Skin of body (tissue), 2 donors: ENCODE data around the gene PSG6. TPM values are rescaled to one million over a fixed set of nuclear protein-coding genes. Genes with fewer than 3 reads are reported as not detected.
"Not testable (repeated sequence)": the region's sequence is repeated elsewhere in the genome, so short reads cannot be mapped to it uniquely, and the experiment has no call there.

Experiments
- DNase-seq: peaks from one replicate; lab custom pipeline; 2025; lab: John Stamatoyannopoulos, UW
- total RNA-seq: library from RNA; depleted of rRNA; stranded (reverse); fragments of >200 nt; gene quantifications from one replicate; pipeline ENCODE4 v1.2.3, GENCODE V29; 2014

The PSG6 gene
- total RNA-seq, 1 donor from 2014 or later: not detected

- DNase-seq: not testable (repeated sequence)
Measured at GRCh38 chr19:42853231-42853630, 64.5 kb downstream of the PSG6 start.

- not testable (repeated sequence) for DNase-seq
Measured at GRCh38 chr19:42852821-42853220, 64.9 kb downstream of the PSG6 start.

Other genes with a start within 250 kb of the PSG6 start
- not detected for gene PSG3, start 177.4 kb downstream of the PSG6 start, total RNA-seq
- not detected for gene PSG8, start 152.2 kb downstream of the PSG6 start, total RNA-seq
- not detected for gene PSG1, start 38.2 kb downstream of the PSG6 start, total RNA-seq
- not detected for gene PSG7, start 19.3 kb upstream of the PSG6 start, total RNA-seq
- 0.10 TPM for gene PSG11, start 108.6 kb upstream of the PSG6 start, total RNA-seq
- not detected for gene PSG2, start 164.8 kb upstream of the PSG6 start, total RNA-seq